HepG2 (cell line): ENCODE data around the gene MTSS2. TPM values are rescaled to one million over a fixed set of nuclear protein-coding genes. Genes with fewer than 3 reads are reported as not detected.

Experiments
- ARNT ChIP-seq: fragments of 450-650 bp; IDR thresholded peaks from 2 replicates; pipeline ENCODE4 v1.6.1; 2017
- ASH2L ChIP-seq: fragments of 300-600, 200-600 bp; sonication (generic); IDR thresholded peaks from 2 replicates; pipeline ENCODE4 v1.7.0; 2017; ENCODE audit warnings: low read depth, mild to moderate bottlenecking, moderate library complexity, mixed read lengths, low read length; ENCODE audit not compliant: insufficient read length
- ATF7 ChIP-seq, 2 experiments: fragments of 450-650 bp in 1 of 2; sonication (generic) in 1 of 2; formaldehyde crosslinking in 1 of 2; IDR thresholded peaks; 2 replicates each; pipeline versions ENCODE4 v1.4.0 to v1.6.1; 2016 to 2020; ENCODE audit warnings: antibody characterized with exemption in 1 of 2, mild to moderate bottlenecking in 1 of 2, missing genetic modification reagents in 1 of 2
- GATA4 ChIP-seq: sonication (generic); IDR thresholded peaks from 2 replicates; pipeline ENCODE4 v1.6.1; 2016; ENCODE audit warnings: antibody characterized with exemption, low read depth, borderline replicate concordance
- HNF4G ChIP-seq, 2 experiments: sonication (generic) in 1 of 2; formaldehyde crosslinking in 1 of 2; IDR thresholded peaks; 2 replicates each; pipeline versions ENCODE4 v1.4.0 to v1.6.1; 2011 to 2020; ENCODE audit warnings: borderline replicate concordance in 2 of 2, low read depth in 2 of 2, mild to moderate bottlenecking in 2 of 2, low read length in 1 of 2, missing genetic modification reagents in 1 of 2, moderate library complexity in 1 of 2
- KLF6 ChIP-seq: IDR thresholded peaks from 2 replicates; pipeline ENCODE4 v1.8.0; 2016; ENCODE audit warnings: missing biosample characterization, missing genetic modification reagents
- LCORL ChIP-seq, 2 experiments: fragments of 450-650 bp in 1 of 2; sonication (generic) in 1 of 2; formaldehyde crosslinking in 1 of 2; IDR thresholded peaks; 2 replicates each; pipeline versions ENCODE4 v1.5.0 to v1.6.1; 2017 to 2020; ENCODE audit warnings: antibody characterized with exemption in 1 of 2, missing genetic modification reagents in 1 of 2
- MTF1 ChIP-seq: sonication (generic); formaldehyde crosslinking; IDR thresholded peaks from 2 replicates; pipeline ENCODE4 v1.5.0; 2020; ENCODE audit warnings: missing genetic modification reagents
- NFKB2 ChIP-seq: sonication (generic); formaldehyde crosslinking; IDR thresholded peaks from 2 replicates; pipeline ENCODE4 v1.4.0; 2020; ENCODE audit warnings: missing genetic modification reagents, borderline replicate concordance
- NR0B2 ChIP-seq: sonication (generic); formaldehyde crosslinking; IDR thresholded peaks from 2 replicates; pipeline ENCODE4 v1.4.0; 2020; ENCODE audit warnings: mild to moderate bottlenecking, missing genetic modification reagents
- PHB2 ChIP-seq: fragments of 450-650 bp; IDR thresholded peaks from 2 replicates; pipeline ENCODE4 v1.6.1; 2018; ENCODE audit not compliant: partially characterized antibody
- PITX1 ChIP-seq: sonication (generic); formaldehyde crosslinking; IDR thresholded peaks from 2 replicates; pipeline ENCODE4 v1.5.1; 2020; ENCODE audit warnings: mild to moderate bottlenecking, missing genetic modification reagents
- PLRG1 ChIP-seq: fragments of 450-650 bp; conservative IDR thresholded peaks from 2 replicates; pipeline ENCODE4 v1.6.1; 2016
- PPARG ChIP-seq: conservative IDR thresholded peaks from 2 replicates; pipeline ENCODE4 v1.6.1; 2016; ENCODE audit warnings: missing biosample characterization, missing genetic modification reagents
- RELA ChIP-seq: sonication (generic); formaldehyde crosslinking; IDR thresholded peaks from 2 replicates; pipeline ENCODE4 v1.4.0; 2020; ENCODE audit warnings: missing genetic modification reagents
- TBL1XR1 ChIP-seq: fragments of 150-350 bp; IDR thresholded peaks from 2 replicates; pipeline ENCODE4 v1.6.1; 2014; ENCODE audit warnings: borderline replicate concordance, low read length; ENCODE audit not compliant: partially characterized antibody
- TSC22D2 ChIP-seq: sonication (generic); formaldehyde crosslinking; IDR thresholded peaks from 2 replicates; pipeline ENCODE4 v1.5.1; 2020; ENCODE audit warnings: missing genetic modification reagents, mild to moderate bottlenecking, borderline replicate concordance
- ZBTB7A ChIP-seq: sonication (generic); formaldehyde crosslinking; IDR thresholded peaks from 2 replicates; pipeline ENCODE4 v1.8.0; 2022; ENCODE audit warnings: mild to moderate bottlenecking, missing genetic modification reagents
- ZFX ChIP-seq: sonication (generic); formaldehyde crosslinking; IDR thresholded peaks from 2 replicates; pipeline ENCODE4 v1.4.0; 2020; ENCODE audit warnings: mild to moderate bottlenecking, low read depth, missing genetic modification reagents, moderate library complexity
- ZNF136 ChIP-seq: sonication (generic); formaldehyde crosslinking; IDR thresholded peaks from 2 replicates; pipeline ENCODE4 v1.8.1; 2022; ENCODE audit warnings: low read depth, mild to moderate bottlenecking, moderate library complexity, missing genetic modification reagents
- ZNF138 ChIP-seq: sonication (generic); formaldehyde crosslinking; IDR thresholded peaks from 2 replicates; pipeline ENCODE4 v1.5.0; 2020; ENCODE audit warnings: mild to moderate bottlenecking, low read depth, missing genetic modification reagents
- ZNF263 ChIP-seq: sonication (generic); formaldehyde crosslinking; IDR thresholded peaks from 2 replicates; pipeline ENCODE4 v1.4.0; 2020; ENCODE audit warnings: missing genetic modification reagents
- ZNF343 ChIP-seq: sonication (generic); formaldehyde crosslinking; IDR thresholded peaks from 2 replicates; pipeline ENCODE4 v1.4.0; 2020; ENCODE audit warnings: mild to moderate bottlenecking, missing genetic modification reagents
- ZNF839 ChIP-seq: sonication (generic); formaldehyde crosslinking; IDR thresholded peaks from 2 replicates; pipeline ENCODE4 v1.4.0; 2020; ENCODE audit warnings: missing genetic modification reagents, mild to moderate bottlenecking, borderline replicate concordance
- polyA plus RNA-seq, 8 experiments: library from polyadenylated mRNA; depleted of rRNA in 3 of 8; stranded (reverse) in 7 of 8; unstranded in 1 of 8; fragments of >200 nt; fragmentation: Illumina TruSeq in 4 of 8; extraction: Trizol in 4 of 8; gene quantifications; 2 replicates each; pipeline versions ENCODE4 v1.2.1 to v1.2.3, GENCODE V29; 2011 to 2016; ENCODE audit warnings: low read depth in 4 of 8, missing spikeins in 1 of 8, mixed read lengths in 1 of 8; ENCODE audit not compliant: insufficient read depth in 1 of 8
- total RNA-seq, 5 experiments: library from RNA; depleted of rRNA; stranded (reverse); fragments of >200 nt; fragmentation: Illumina TruSeq; extraction: Trizol; gene quantifications; 2 replicates each; pipeline ENCODE4 v1.2.3, GENCODE V29; 2016; ENCODE audit warnings: low read depth in 1 of 5
- TF ChIP-seq, protein P1 (sequence below): sonication (generic); formaldehyde crosslinking; IDR thresholded peaks from 2 replicates; pipeline ENCODE4 v1.9.0; 2022; ENCODE audit warnings: missing genetic modification reagents, mild to moderate bottlenecking, borderline replicate concordance
- TF ChIP-seq, protein P2 (sequence below): sonication (generic); formaldehyde crosslinking; IDR thresholded peaks from 2 replicates; pipeline ENCODE4 v1.8.0; 2022; ENCODE audit warnings: mild to moderate bottlenecking, missing genetic modification reagents, moderate library complexity

Gene MTSS2
- total and polyA plus RNA-seq, 2 of the 13 experiments (the other 11 are each of a cell fraction or from before 2014, with no cell fraction given), result 132 to 242 TPM

DNA sequence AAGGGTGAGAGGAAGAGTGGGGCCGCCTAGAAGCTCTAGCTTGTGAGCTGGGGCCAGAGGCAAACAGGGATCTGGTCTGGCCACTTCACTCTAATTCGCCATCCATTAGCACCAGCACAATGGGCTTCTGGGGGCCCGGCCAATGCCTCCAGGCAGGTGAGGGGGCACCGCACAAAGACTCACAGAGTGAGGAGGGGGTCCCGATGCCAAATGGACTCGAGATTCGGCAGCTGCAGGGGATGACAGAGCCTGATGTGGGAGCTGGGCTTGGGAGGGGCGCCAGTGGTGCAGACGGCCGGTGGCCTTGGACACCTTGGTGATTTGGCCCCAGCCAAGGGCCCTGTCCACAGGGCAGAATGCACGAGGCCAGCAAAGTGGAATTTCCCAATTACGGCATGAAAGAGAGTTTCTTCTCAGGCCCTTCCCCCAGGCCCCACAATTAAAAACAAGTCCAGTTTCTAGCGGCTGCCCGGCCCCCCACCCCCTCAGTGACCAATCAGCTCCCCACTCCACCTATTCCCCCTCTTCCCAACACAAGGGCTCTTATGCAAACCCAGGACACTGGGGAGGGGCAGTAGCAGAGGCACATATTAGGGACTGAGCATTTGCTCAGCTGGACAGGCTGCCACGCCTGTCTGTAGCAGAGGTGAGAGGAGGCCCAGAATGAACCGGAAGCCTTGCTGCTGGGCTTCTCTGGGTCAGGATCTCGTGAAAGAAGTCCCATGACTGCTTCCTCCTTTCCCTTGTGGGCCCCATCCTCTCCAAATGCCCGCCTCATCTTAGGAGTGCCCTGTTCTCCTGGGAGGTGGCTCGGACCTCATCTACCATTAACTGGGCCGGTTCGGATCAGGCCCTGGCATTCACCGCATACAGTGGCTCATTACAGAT is 39.4 kb upstream of the MTSS2 start (continued):
- TF ChIP-seq, protein P1, sequence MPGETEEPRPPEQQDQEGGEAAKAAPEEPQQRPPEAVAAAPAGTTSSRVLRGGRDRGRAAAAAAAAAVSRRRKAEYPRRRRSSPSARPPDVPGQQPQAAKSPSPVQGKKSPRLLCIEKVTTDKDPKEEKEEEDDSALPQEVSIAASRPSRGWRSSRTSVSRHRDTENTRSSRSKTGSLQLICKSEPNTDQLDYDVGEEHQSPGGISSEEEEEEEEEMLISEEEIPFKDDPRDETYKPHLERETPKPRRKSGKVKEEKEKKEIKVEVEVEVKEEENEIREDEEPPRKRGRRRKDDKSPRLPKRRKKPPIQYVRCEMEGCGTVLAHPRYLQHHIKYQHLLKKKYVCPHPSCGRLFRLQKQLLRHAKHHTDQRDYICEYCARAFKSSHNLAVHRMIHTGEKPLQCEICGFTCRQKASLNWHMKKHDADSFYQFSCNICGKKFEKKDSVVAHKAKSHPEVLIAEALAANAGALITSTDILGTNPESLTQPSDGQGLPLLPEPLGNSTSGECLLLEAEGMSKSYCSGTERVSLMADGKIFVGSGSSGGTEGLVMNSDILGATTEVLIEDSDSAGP, result peak; percentile 69; the same call in 1 of the 2 replicates
- TF ChIP-seq ZFX (peak; percentile 91), TSC22D2 (CRISPR knock-in tag) (peak; percentile 82), TBL1XR1 (peak; percentile 49), ZBTB7A (CRISPR knock-in tag) (peak; percentile 94), ZNF136 (CRISPR knock-in tag) (no peak), ZNF138 (CRISPR knock-in tag) (no peak), ASH2L (peak; percentile 96), PITX1 (CRISPR knock-in tag) (peak; percentile 35; the same call in 1 of the 2 replicates), PLRG1 (no peak), NFKB2 (CRISPR knock-in tag) (peak; percentile 14; the same call in 1 of the 2 replicates), ATF7 (IDR thresholded peaks at IDR 0.05) (peak; percentile 58), ATF7 (CRISPR knock-in tag; IDR thresholded peaks at IDR 0.05) (peak; percentile 75), KLF6 (peak; percentile 88), ZNF839 (CRISPR knock-in tag) (peak; percentile 86; the same call in 1 of the 2 replicates), RELA (peak; percentile 29; the same call in 1 of the 2 replicates), NR0B2 (CRISPR knock-in tag) (peak; percentile 21; the same call in 1 of the 2 replicates), ZNF343 (CRISPR knock-in tag) (peak; percentile 89; the same call in 1 of the 2 replicates), PHB2 (no peak), PPARG (peak; percentile 92), ARNT (no peak), LCORL (IDR thresholded peaks at IDR 0.05) (peak; percentile 99), LCORL (CRISPR knock-in tag; IDR thresholded peaks at IDR 0.05) (peak; percentile 99), GATA4 (peak; percentile 66; the same call in 1 of the 2 replicates), HNF4G (IDR thresholded peaks at IDR 0.05; ENCODE audit: borderline replicate concordance, low read depth, low read length) (peak; percentile 86), HNF4G (CRISPR knock-in tag; IDR thresholded peaks at IDR 0.05; ENCODE audit: borderline replicate concordance, low read depth) (no peak), MTF1 (CRISPR knock-in tag) (0 out of 2 replicates have a peak, but pooled peaks have one; percentile 13), ZNF263 (CRISPR knock-in tag) (peak; percentile 11; the same call in 1 of the 2 replicates)
- TF ChIP-seq, protein P2, sequence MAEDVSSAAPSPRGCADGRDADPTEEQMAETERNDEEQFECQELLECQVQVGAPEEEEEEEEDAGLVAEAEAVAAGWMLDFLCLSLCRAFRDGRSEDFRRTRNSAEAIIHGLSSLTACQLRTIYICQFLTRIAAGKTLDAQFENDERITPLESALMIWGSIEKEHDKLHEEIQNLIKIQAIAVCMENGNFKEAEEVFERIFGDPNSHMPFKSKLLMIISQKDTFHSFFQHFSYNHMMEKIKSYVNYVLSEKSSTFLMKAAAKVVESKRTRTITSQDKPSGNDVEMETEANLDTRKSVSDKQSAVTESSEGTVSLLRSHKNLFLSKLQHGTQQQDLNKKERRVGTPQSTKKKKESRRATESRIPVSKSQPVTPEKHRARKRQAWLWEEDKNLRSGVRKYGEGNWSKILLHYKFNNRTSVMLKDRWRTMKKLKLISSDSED (CRISPR knock-in tag), result no peak
